IMR-90 (cell line): ENCODE measurements around the gene C8A. TPM values are rescaled to one million over a fixed set of nuclear protein-coding genes. Genes with fewer than 3 reads are reported as not detected.

Source experiments
- ATAC-seq: fragments of 200-7000 bp; cut with Tn5 transposase; 2 replicates; pipeline ENCODE4 v1.9.1; 2020; ENCODE audit warnings: low read depth, mild to moderate bottlenecking, moderate library complexity
- BruUV-seq: library from RNA; stranded (reverse); fragments of 400-500 nt; replicated peaks from 2 replicates; lab custom pipeline; 2021; lab: Mats Ljungman, UMichigan
- CTCF ChIA-PET: fragments of 300-600 bp; formaldehyde crosslinking; extraction: SDS; loops from one replicate; lab custom pipeline; 2021; ENCODE audit warnings: antibody characterized with exemption; lab: Yijun Ruan, JAX
- POLR2A ChIA-PET: fragments of 300-600 bp; sonication (Branson Sonifier 250); formaldehyde crosslinking; loops from one replicate; lab custom pipeline; 2022; ENCODE audit warnings: antibody characterized with exemption; ENCODE audit not compliant: unreplicated experiment; lab: Charles Lee
- DNase-seq: peaks from one replicate; pipeline ENCODE4 v3.0.0; 2013
- H2AFZ ChIP-seq: replicated peaks from 2 replicates; pipeline ENCODE3; 2013; ENCODE audit warnings: low read length, mild to moderate bottlenecking; ENCODE audit not compliant: poor library complexity
- H2AK5ac ChIP-seq: 2 replicates; pipeline ENCODE4 v1.6.1; 2013; ENCODE audit warnings: low read depth, low read length, inconsistent platforms
- H2AK9ac ChIP-seq: replicated peaks from 2 replicates; pipeline ENCODE3; 2013; ENCODE audit warnings: mild to moderate bottlenecking, low read depth, low read length, moderate library complexity; ENCODE audit not compliant: poor library complexity
- H2BK120ac ChIP-seq: 2 replicates; pipeline ENCODE4 v1.6.1; 2013; ENCODE audit warnings: low read depth, low read length, inconsistent platforms
- H2BK15ac ChIP-seq: 3 replicates; pipeline ENCODE4 v1.6.1; 2013; ENCODE audit warnings: low read depth, low read length, inconsistent platforms
- H2BK20ac ChIP-seq: 2 replicates; pipeline ENCODE4 v1.6.1; 2013; ENCODE audit warnings: low read depth, mild to moderate bottlenecking, inconsistent platforms, low read length, moderate library complexity
- H2BK5ac ChIP-seq: 2 replicates; pipeline ENCODE4 v1.6.1; 2013; ENCODE audit warnings: mild to moderate bottlenecking, low read depth, low read length, inconsistent platforms; ENCODE audit not compliant: poor library complexity, severe bottlenecking
- H3K14ac ChIP-seq: replicated peaks from 2 replicates; pipeline ENCODE4 v1.6.1; 2013; ENCODE audit warnings: low read depth, low read length, inconsistent platforms
- H3K18ac ChIP-seq: 2 replicates; pipeline ENCODE4 v1.6.1; 2013; ENCODE audit warnings: low read depth, low read length, control low read depth
- H3K23ac ChIP-seq: 2 replicates; pipeline ENCODE4 v1.6.1; 2013; ENCODE audit warnings: low read depth, low read length, inconsistent platforms
- H3K27ac ChIP-seq: 2 replicates; pipeline ENCODE4 v1.5.1; 2013; ENCODE audit warnings: mild to moderate bottlenecking, control low read depth, low read length; ENCODE audit not compliant: insufficient read depth
- H3K27me3 ChIP-seq: 2 replicates; pipeline ENCODE4 v1.6.1; 2013; ENCODE audit warnings: low read length; ENCODE audit not compliant: control insufficient read depth, insufficient read depth
- H3K36me3 ChIP-seq: 2 replicates; pipeline ENCODE4 v1.6.1; 2013; ENCODE audit warnings: low read length, mixed read lengths; ENCODE audit not compliant: control insufficient read depth, insufficient read depth
- H3K4ac ChIP-seq: 2 replicates; pipeline ENCODE4 v1.6.1; 2013; ENCODE audit warnings: low read depth, low read length, inconsistent platforms
- H3K4me1 ChIP-seq: 2 replicates; pipeline ENCODE4 v1.6.1; 2013; ENCODE audit warnings: low read length, mixed read lengths; ENCODE audit not compliant: control insufficient read depth, insufficient read depth
- H3K4me2 ChIP-seq: 2 replicates; pipeline ENCODE4 v1.6.1; 2013; ENCODE audit warnings: low read depth, mild to moderate bottlenecking, control low read depth, low read length, moderate library complexity
- H3K4me3 ChIP-seq: 2 replicates; pipeline ENCODE4 v1.5.1; 2013; ENCODE audit warnings: low read depth, mild to moderate bottlenecking, control low read depth, low read length, moderate library complexity; ENCODE audit not compliant: insufficient read depth
- H3K56ac ChIP-seq: 2 replicates; pipeline ENCODE4 v1.6.1; 2013; ENCODE audit warnings: low read length, inconsistent platforms; ENCODE audit not compliant: insufficient read depth; ENCODE audit errors: extremely low read depth
- H3K79me1 ChIP-seq, 2 experiments: 2 replicates each; pipeline ENCODE4 v1.6.1; 2013; ENCODE audit warnings: low read length in 2 of 2, inconsistent platforms in 1 of 2, low read depth in 1 of 2
- H3K9ac ChIP-seq: 2 replicates; pipeline ENCODE4 v1.6.1; 2013; ENCODE audit warnings: low read depth, low read length, control low read depth
- H3K9me1 ChIP-seq: 2 replicates; pipeline ENCODE4 v1.6.1; 2013; ENCODE audit warnings: low read length, inconsistent platforms; ENCODE audit not compliant: insufficient read depth
- H3K9me3 ChIP-seq: 2 replicates; pipeline ENCODE4 v1.6.1; 2013; ENCODE audit warnings: low read length; ENCODE audit not compliant: control insufficient read depth, insufficient read depth
- H4K20me1 ChIP-seq: 2 replicates; pipeline ENCODE4 v1.6.1; 2013; ENCODE audit warnings: low read length, inconsistent platforms; ENCODE audit not compliant: insufficient read depth
- H4K5ac ChIP-seq: 2 replicates; pipeline ENCODE4 v1.6.1; 2013; ENCODE audit warnings: mild to moderate bottlenecking, low read depth, low read length, control low read depth
- H4K8ac ChIP-seq, 2 experiments: 2 replicates each; pipeline ENCODE4 v1.6.1; 2013; ENCODE audit warnings: low read depth in 2 of 2, low read length in 2 of 2, control low read depth in 1 of 2, inconsistent platforms in 1 of 2
- H4K91ac ChIP-seq: 2 replicates; pipeline ENCODE4 v1.6.1; 2013; ENCODE audit warnings: low read depth, low read length, inconsistent platforms; ENCODE audit not compliant: insufficient read depth
- CHD1 ChIP-seq: IDR thresholded peaks from 2 replicates; pipeline ENCODE4 v1.6.1; 2012; ENCODE audit warnings: low read depth, low read length, improper control_type of control experiment
- FOS ChIP-seq: fragments of 150-350 bp; IDR thresholded peaks from 2 replicates; pipeline ENCODE4 v1.6.1; 2016; ENCODE audit warnings: low read depth, low read length
- MAFK ChIP-seq: IDR thresholded peaks from 2 replicates; pipeline ENCODE4 v1.6.1; 2012; ENCODE audit warnings: low read depth, low read length, improper control_type of control experiment
- MAZ ChIP-seq: IDR thresholded peaks from 2 replicates; pipeline ENCODE4 v1.6.1; 2012; ENCODE audit warnings: low read depth, mild to moderate bottlenecking, low read length, improper control_type of control experiment, moderate library complexity, borderline replicate concordance
- MXI1 ChIP-seq: IDR thresholded peaks from 2 replicates; pipeline ENCODE4 v1.6.1; 2012; ENCODE audit warnings: low read depth, mild to moderate bottlenecking, low read length, moderate library complexity, borderline replicate concordance
- NFE2L2 ChIP-seq: fragments of 150-350 bp; IDR thresholded peaks from 2 replicates; pipeline ENCODE4 v1.6.1; 2016; ENCODE audit warnings: low read depth, mild to moderate bottlenecking, low read length
- POLR2A ChIP-seq: IDR thresholded peaks from 2 replicates; pipeline ENCODE4 v1.6.1; 2012; ENCODE audit warnings: mild to moderate bottlenecking, low read depth, low read length
- RFX5 ChIP-seq: IDR thresholded peaks from 2 replicates; pipeline ENCODE4 v1.8.0; 2012; ENCODE audit warnings: low read depth, mild to moderate bottlenecking, low read length, moderate library complexity
- SMC3 ChIP-seq: fragments of 150-350 bp; IDR thresholded peaks from 2 replicates; pipeline ENCODE4 v1.6.1; 2016; ENCODE audit warnings: low read depth, mild to moderate bottlenecking, antibody characterized with exemption, low read length, moderate library complexity
- WGBS, 2 experiments: methylation state at CpG; one replicate each; pipeline versions ENCODE4 v1.1.5 to v1.1.7; 2013; ENCODE audit warnings: missing lambda C conversion rate in 2 of 2; ENCODE audit not compliant: insufficient read length in 1 of 2; ENCODE audit errors: extremely low coverage in 2 of 2; 5-methylcytosine and 5-hydroxymethylcytosine counted together
- dilution Hi-C: fragments of 300-500 bp; cut with HindIII; formaldehyde crosslinking; loops from one replicate; pipeline ENCODE4 v1.14.3; 2018; ENCODE audit warnings: low sequenced_read_pairs; ENCODE audit not compliant: unreplicated experiment
- in situ Hi-C: fragments of 300-500 bp; cut with MboI; formaldehyde crosslinking; loops from 3 replicates; pipeline ENCODE4 v1.14.3; 2019; ENCODE audit warnings: low sequenced_read_pairs, inconsistent platforms, mixed read lengths
- intact Hi-C: fragments of 100-400 bp; cut with micrococcal nuclease; formaldehyde crosslinking; loops from 2 replicates; pipeline ENCODE4 v1.10.0; 2022
- polyA plus RNA-seq, 3 experiments: library from polyadenylated mRNA; depleted of rRNA; stranded (reverse); fragments of >200 nt; gene quantifications; 2 replicates each; pipeline ENCODE4 v1.2.3, GENCODE V29; 2012; ENCODE audit warnings: low replicate concordance in 1 of 3
- total RNA-seq: library from RNA; depleted of rRNA; stranded (reverse); fragments of >200 nt; gene quantifications from 2 replicates; pipeline ENCODE4 v1.2.3, GENCODE V29; 2012
- TF ChIP-seq, protein P1 (sequence below): conservative IDR thresholded peaks from 2 replicates; pipeline ENCODE4 v1.5.1; 2012; ENCODE audit warnings: mild to moderate bottlenecking, low read depth, low read length, improper control_type of control experiment
- TF ChIP-seq, protein P2 (sequence below): fragments of 150-350 bp; IDR thresholded peaks from 2 replicates; pipeline ENCODE4 v1.6.1; 2017; ENCODE audit warnings: mild to moderate bottlenecking, antibody characterized with exemption, low read length, low read depth

C8A gene
- total and polyA plus RNA-seq, 2 of the 4 experiments (the other 2 are of a cell fraction) = not detected

- H3K36me3 ChIP-seq = no peaks in the 10 kb centered on the region
- no peak overlapping the region for H4K5ac ChIP-seq
- no peak overlapping the region for H2BK20ac ChIP-seq
- no TSS peak for BruUV-seq
- dilution Hi-C loops = no loop called here
- no peaks in the 10 kb centered on the region for H3K79me1 ChIP-seq
- H3K23ac ChIP-seq = no peak overlapping the region
- H2BK5ac ChIP-seq = no peak overlapping the region
- CTCF ChIA-PET = interaction anchor here (0.6 kb wide), 1 partner anchor 316 kb away, joined by 3 read pairs; no protein-coding TSS in a partner anchor
- H3K56ac ChIP-seq = no peak overlapping the region
- ATAC-seq = no peak
- H4K91ac ChIP-seq = no peak overlapping the region
- no peak for DNase-seq
- H3K18ac ChIP-seq = no peak overlapping the region
- no peaks in the 10 kb centered on the region for H3K9me3 ChIP-seq
- no peaks in the 10 kb centered on the region for H4K20me1 ChIP-seq
- no peaks in the 10 kb centered on the region for H3K4me1 ChIP-seq
- intact Hi-C loops = no loop called here
- no peak overlapping the region for H2BK120ac ChIP-seq
- H4K8ac ChIP-seq = no peak overlapping the region
- H3K9me1 ChIP-seq = no peaks in the 10 kb centered on the region
- no peak overlapping the region for H3K4ac ChIP-seq
- TF ChIP-seq, protein P1, sequence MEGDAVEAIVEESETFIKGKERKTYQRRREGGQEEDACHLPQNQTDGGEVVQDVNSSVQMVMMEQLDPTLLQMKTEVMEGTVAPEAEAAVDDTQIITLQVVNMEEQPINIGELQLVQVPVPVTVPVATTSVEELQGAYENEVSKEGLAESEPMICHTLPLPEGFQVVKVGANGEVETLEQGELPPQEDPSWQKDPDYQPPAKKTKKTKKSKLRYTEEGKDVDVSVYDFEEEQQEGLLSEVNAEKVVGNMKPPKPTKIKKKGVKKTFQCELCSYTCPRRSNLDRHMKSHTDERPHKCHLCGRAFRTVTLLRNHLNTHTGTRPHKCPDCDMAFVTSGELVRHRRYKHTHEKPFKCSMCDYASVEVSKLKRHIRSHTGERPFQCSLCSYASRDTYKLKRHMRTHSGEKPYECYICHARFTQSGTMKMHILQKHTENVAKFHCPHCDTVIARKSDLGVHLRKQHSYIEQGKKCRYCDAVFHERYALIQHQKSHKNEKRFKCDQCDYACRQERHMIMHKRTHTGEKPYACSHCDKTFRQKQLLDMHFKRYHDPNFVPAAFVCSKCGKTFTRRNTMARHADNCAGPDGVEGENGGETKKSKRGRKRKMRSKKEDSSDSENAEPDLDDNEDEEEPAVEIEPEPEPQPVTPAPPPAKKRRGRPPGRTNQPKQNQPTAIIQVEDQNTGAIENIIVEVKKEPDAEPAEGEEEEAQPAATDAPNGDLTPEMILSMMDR = no peak
- TF ChIP-seq POLR2A (no peak), MAFK (no peak), RFX5 (no peak), MAZ (no peak), MXI1 (no peak), FOS (no peak), NFE2L2 (no peak), CHD1 (no peak), SMC3 (no peak)
- TF ChIP-seq, protein P2, sequence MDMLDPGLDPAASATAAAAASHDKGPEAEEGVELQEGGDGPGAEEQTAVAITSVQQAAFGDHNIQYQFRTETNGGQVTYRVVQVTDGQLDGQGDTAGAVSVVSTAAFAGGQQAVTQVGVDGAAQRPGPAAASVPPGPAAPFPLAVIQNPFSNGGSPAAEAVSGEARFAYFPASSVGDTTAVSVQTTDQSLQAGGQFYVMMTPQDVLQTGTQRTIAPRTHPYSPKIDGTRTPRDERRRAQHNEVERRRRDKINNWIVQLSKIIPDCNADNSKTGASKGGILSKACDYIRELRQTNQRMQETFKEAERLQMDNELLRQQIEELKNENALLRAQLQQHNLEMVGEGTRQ = no peak
- no peak overlapping the region for H2AK9ac ChIP-seq
- no peak overlapping the region for H2AK5ac ChIP-seq
- H3K27me3 ChIP-seq = peaks cover 2% of the 10 kb centered on the region; the same call in 1 of the 2 replicates
- H2BK15ac ChIP-seq = no peak overlapping the region
- POLR2A ChIA-PET = no interaction called here
- WGBS, 2 experiments = no CpG with 5 or more reads among the region's 5 CpGs
- no peak overlapping the region for H2AFZ ChIP-seq
- H3K4me2 ChIP-seq = no peak overlapping the region
- H3K27ac ChIP-seq = no peak overlapping the region
- H3K4me3 ChIP-seq = no peak overlapping the region
- in situ Hi-C loops = no loop called here
- no peak overlapping the region for H3K9ac ChIP-seq
- no peak overlapping the region for H3K14ac ChIP-seq
Observed at GRCh38 chr1:56917356-56917755, 62.8 kb downstream of the C8A start.
